T-helper 17 cell (primary cell): Measurements from ENCODE around the gene PDGFRB. TPM values are rescaled to one million over a fixed set of nuclear protein-coding genes. Genes with fewer than 3 reads are reported as not detected.

Experiments used
- ATAC-seq: fragments of 150-1000 bp; cut with Tn5 transposase; 2 replicates; pipeline ENCODE4 v1.10.0; 2021; ENCODE audit warnings: mild to moderate bottlenecking, moderate library complexity
- DNase-seq, 3 donors: peaks; one replicate each; pipeline versions ENCODE4 v3.0.0 to v3.0.0-alpha.2; 2020 to 2021
- H3K9me3 ChIP-seq: one replicate; pipeline ENCODE4 v1.7.0; 2013; ENCODE audit warnings: low read length, mild to moderate bottlenecking; ENCODE audit not compliant: control insufficient read depth, poor library complexity, severe bottlenecking
- H3K27ac Mint-ChIP-seq: one replicate; pipeline ENCODE4 v1.8.0; 2022; ENCODE audit warnings: mild to moderate bottlenecking, moderate library complexity, mixed read lengths
- H3K27me3 Mint-ChIP-seq: one replicate; pipeline ENCODE4 v1.8.0; 2022; ENCODE audit warnings: mixed read lengths
- H3K36me3 Mint-ChIP-seq: one replicate; pipeline ENCODE4 v1.8.0; 2022; ENCODE audit warnings: low read depth, mixed read lengths
- H3K4me1 Mint-ChIP-seq: one replicate; pipeline ENCODE4 v1.8.0; 2022; ENCODE audit warnings: mild to moderate bottlenecking, mixed read lengths
- H3K4me3 Mint-ChIP-seq: one replicate; pipeline ENCODE4 v1.8.0; 2022; ENCODE audit warnings: mild to moderate bottlenecking, moderate library complexity, mixed read lengths
- total RNA-seq, 4 donors: library from RNA in 2 of 4; stranded (reverse) in 2 of 4; gene quantifications; one replicate each; pipeline ENCODE4 v1.2.3 and lab custom pipeline; 2022 to 2026

Gene PDGFRB
- total RNA-seq, 2 donors from 2014 or later, result 0.57 TPM; not detected in 1

DNA sequence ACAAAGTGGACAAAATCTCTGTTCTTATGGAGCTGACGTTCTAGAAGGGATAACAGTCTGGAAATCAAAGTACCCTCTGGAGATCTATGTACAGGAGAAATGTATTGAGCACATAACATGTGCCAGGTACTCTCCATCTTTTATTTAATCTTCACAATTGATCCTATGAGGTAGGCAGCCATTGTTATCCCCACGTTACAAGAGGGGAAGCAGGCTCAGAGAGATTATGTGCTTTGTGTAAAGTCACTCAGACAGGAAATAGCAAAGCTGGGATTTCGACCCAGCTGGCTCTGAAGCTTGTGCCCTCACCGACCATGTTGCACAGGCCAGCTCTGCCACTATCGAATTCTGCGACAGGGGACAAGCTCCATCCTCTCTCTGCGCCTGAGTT lies 21.5 kb downstream of the PDGFRB start:
- Mint-ChIP-seq H3K4me1 (peaks cover 5% of the 10 kb centered on the region), H3K27ac (no peak overlapping the region), H3K4me3 (no peak overlapping the region), H3K27me3 (peaks cover 25% of the 10 kb centered on the region), H3K36me3 (no peaks in the 10 kb centered on the region)
- no peak for ATAC-seq
- no peaks in the 10 kb centered on the region for H3K9me3 ChIP-seq
- DNase-seq, result no peak

DNA sequence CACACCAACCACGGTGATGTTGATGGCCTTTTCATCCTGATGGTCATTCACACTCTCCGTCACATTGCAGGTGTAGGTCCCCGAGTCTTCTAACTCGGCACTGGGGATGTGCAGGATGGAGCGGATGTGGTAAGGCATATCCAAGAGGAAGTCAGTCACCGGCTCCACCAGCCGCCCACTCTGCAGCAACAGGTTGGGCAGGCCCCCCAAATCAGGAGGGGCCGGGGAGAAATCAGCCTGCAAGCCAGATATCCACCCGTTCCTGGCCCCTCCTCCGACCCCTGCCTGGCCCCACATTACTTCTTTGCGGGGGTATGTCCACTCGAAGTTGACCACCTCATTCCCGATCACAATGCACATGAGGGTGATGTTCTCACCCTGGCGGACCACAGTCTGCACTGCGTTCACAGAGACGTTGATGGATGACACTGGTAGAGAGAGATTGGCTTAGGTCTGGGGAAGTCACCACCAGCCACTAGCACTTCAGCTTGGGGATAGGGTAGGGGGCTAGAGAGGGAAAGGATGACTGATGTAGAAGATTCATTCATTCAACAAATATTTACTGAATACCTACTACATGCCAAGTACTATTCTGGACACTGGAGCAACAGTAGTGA lies 22.0 kb downstream of the PDGFRB start:
- Mint-ChIP-seq H3K4me1 (peaks cover 5% of the 10 kb centered on the region), H3K27me3 (peaks cover 26% of the 10 kb centered on the region), H3K36me3 (no peaks in the 10 kb centered on the region), H3K4me3 (no peak overlapping the region), H3K27ac (no peak overlapping the region)
- ATAC-seq, result no peak
- no peak for DNase-seq
- no peaks in the 10 kb centered on the region for H3K9me3 ChIP-seq

DNA sequence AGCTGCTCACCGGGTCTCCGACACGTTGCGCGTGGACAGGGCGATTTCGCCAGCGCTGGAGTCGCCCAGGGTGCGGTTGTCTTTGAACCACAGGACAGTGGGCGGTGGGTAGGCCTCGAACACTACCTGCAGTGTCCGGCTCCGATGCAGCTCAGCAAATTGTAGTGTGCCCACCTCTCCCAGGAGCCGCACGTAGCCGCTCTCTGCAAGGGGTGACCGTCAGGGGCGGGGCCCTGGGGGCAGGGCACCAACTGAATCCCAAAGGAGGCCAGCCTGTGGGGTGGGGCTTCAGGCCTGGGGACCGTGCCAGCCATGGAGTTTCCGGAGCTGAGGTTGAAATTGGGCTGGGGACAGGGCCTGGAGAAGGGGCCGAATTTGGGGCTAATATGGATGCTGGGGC lies 22.9 kb downstream of the PDGFRB start:
- H3K4me3 Mint-ChIP-seq, result no peak overlapping the region
- H3K4me1 Mint-ChIP-seq, result peaks cover 7% of the 10 kb centered on the region
- no peak overlapping the region for H3K27ac Mint-ChIP-seq
- ATAC-seq (no peak), DNase-seq (no peak)
- peaks cover 31% of the 10 kb centered on the region for H3K27me3 Mint-ChIP-seq
- no peaks in the 10 kb centered on the region for H3K9me3 ChIP-seq
- no peaks in the 10 kb centered on the region for H3K36me3 Mint-ChIP-seq

DNA sequence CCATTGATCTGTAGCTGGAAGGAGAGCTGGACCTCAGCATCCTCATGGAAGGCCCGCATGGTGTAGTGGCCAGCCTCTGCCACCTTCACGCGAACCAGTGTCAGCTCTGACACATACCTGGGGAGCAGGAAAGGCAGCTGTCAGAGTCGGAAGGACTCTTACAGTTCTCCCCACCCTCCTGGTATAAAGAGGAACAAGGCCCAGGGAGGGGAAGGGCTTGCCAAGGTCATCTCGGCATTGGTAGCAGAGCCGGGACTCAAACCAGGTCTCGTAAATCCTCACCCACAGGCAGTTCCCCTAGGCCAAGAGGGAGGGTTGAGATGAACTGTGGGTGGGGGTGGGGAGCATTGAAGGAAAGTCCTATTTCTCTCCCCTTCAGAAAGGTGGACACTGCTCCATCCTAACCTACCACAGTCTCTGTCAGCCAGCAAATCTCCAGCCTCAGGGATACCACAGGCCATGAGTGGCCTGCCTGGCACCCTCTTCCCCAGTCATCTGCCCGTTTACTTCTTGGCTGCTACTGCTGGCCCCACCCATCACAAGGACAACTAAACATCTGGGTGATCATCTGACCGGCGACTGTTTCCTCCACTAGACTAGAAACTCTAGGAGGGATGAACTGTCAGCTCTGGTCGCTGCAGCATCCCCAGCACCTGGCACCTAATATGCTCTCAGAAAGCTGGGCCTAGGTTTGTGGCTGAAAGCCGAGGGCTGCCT lies 23.5 kb downstream of the PDGFRB start:
- Mint-ChIP-seq H3K27me3 (peaks cover 25% of the 10 kb centered on the region), H3K4me3 (no peak overlapping the region), H3K27ac (no peak overlapping the region), H3K36me3 (no peaks in the 10 kb centered on the region), H3K4me1 (peaks cover 5% of the 10 kb centered on the region)
- no peak for ATAC-seq
- DNase-seq, result no peak
- no peaks in the 10 kb centered on the region for H3K9me3 ChIP-seq

DNA sequence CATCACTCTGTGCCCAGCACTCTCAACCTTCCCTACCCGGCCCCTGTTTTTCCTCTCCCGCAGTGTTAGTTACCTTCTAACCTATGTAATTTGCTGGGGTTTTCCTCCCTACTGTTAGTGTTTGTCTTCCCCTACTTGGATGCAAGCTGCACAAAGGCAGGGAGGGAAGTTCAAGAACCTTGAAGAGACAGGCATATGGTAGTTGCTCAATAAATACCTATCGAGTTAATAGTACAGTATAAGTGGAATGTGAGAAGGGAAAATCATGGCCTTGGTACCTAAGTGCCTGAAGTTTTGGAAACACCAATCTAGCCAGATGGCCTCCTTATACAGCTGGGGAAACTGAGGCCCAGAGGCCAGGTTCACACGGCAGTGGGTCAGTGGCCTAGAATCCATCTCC lies 24.2 kb downstream of the PDGFRB start:
- Mint-ChIP-seq H3K27me3 (peaks cover 25% of the 10 kb centered on the region), H3K27ac (no peak overlapping the region), H3K36me3 (no peaks in the 10 kb centered on the region), H3K4me3 (no peak overlapping the region), H3K4me1 (peaks cover 5% of the 10 kb centered on the region)
- DNase-seq (no peak), ATAC-seq (no peak)
- no peaks in the 10 kb centered on the region for H3K9me3 ChIP-seq

DNA sequence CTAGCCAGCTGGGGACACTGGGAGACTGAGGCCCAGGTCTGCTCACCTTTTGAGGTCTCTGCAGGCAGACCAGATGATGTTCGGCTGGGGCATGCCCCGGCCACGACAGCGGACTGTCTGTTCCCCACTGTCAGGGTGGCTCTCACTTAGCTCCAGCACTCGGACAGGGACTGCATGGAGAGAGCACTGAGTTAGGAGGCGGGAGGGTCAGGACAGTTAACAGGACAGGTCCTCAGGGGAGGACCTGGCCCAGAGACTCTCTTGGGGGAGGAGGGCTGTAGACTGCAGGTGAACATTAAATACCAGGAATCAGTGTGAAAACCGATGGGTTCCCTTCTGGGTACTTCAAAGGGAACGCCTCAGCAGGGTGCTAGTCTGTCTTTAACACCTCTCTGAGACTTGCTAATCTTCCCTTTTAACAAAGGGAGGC lies 25.1 kb downstream of the PDGFRB start:
- Mint-ChIP-seq H3K27me3 (peaks cover 25% of the 10 kb centered on the region), H3K4me3 (no peak overlapping the region), H3K4me1 (peaks cover 5% of the 10 kb centered on the region), H3K36me3 (no peaks in the 10 kb centered on the region), H3K27ac (no peak overlapping the region)
- no peaks in the 10 kb centered on the region for H3K9me3 ChIP-seq
- no peak for DNase-seq
- no peak for ATAC-seq

DNA sequence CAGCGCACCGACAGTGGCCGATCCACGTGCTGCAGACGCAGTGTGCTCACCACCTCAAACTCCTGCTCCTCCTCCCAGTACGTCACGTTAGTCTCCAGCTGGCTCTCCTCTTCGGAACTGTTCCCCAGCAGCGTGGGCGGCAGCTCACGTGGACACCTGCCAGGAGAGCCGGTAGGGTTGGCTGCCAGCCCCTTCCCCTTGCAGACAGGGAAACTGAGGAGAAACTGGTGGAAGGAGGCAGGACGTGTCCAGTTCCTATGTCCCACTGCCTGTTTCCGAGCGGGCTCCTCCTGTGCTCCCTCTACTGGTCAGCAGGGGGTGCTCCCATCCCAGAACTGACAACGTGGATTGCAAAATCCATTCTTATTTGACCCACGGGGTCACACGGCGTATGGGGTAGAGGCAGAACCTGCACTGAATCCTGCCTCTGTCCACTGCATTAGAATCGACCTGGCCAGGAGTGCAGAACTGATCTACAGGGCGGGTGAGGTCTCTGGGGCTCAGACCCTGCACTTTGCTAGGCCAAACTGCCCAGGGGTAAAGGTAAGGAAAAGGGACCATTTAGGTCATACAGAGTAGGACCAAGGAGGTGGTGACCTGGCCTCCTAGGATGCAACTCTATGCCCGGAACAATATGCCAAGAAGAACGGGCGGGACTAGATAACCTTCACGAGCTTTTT lies 25.7 kb downstream of the PDGFRB start:
- no peak overlapping the region for H3K27ac Mint-ChIP-seq
- H3K36me3 Mint-ChIP-seq, result no peaks in the 10 kb centered on the region
- peaks cover 5% of the 10 kb centered on the region for H3K4me1 Mint-ChIP-seq
- H3K27me3 Mint-ChIP-seq, result peaks cover 19% of the 10 kb centered on the region
- H3K9me3 ChIP-seq, result no peaks in the 10 kb centered on the region
- H3K4me3 Mint-ChIP-seq, result no peak overlapping the region
- ATAC-seq (peak; percentile 54), DNase-seq (no peak)

DNA sequence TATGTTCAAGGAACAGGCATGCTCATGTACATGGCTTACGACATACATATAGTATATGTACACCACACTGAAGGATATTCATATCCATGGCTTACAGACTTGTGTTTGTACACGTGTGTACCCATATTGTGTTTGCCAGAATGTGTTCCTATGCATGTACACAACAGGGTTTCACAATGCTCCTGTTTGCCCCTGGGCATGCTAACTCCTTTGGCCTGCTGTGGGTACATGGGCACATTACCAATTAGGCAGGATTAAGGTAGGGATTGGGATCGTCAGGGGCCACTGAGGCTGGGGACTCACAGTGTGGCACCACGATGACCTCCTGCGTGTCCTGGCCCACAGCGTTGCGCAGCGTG lies 26.2 kb downstream of the PDGFRB start:
- H3K4me3 Mint-ChIP-seq, result no peak overlapping the region
- H3K27ac Mint-ChIP-seq, result no peak overlapping the region
- ATAC-seq (no peak), DNase-seq (no peak)
- no peaks in the 10 kb centered on the region for H3K36me3 Mint-ChIP-seq
- H3K27me3 Mint-ChIP-seq, result peaks cover 14% of the 10 kb centered on the region
- peaks cover 5% of the 10 kb centered on the region for H3K4me1 Mint-ChIP-seq
- H3K9me3 ChIP-seq, result no peaks in the 10 kb centered on the region

DNA sequence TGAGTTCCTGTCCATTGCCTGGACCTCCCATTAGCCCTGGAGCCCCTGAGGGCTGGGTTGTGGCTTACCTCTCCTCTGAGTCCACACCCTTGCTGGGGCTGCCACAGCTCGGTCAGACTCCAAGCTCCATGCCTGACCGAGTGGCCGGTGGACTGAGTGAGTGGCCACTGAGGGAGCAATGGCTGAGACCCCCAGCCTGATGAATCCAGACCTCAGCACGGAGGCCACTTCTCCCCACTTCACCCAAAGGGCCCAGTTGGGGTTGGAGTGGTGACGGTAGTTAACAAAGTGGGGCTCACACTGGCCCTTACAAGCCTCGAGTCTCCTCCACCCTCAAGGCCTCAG lies 28.8 kb downstream of the PDGFRB start:
- no peaks in the 10 kb centered on the region for H3K9me3 ChIP-seq
- ATAC-seq (no peak), DNase-seq (no peak)
- H3K36me3 Mint-ChIP-seq, result no peaks in the 10 kb centered on the region
- no peak overlapping the region for H3K27ac Mint-ChIP-seq
- H3K27me3 Mint-ChIP-seq, result peaks cover 14% of the 10 kb centered on the region
- H3K4me1 Mint-ChIP-seq, result peaks cover 8% of the 10 kb centered on the region
- H3K4me3 Mint-ChIP-seq, result no peak overlapping the region

DNA sequence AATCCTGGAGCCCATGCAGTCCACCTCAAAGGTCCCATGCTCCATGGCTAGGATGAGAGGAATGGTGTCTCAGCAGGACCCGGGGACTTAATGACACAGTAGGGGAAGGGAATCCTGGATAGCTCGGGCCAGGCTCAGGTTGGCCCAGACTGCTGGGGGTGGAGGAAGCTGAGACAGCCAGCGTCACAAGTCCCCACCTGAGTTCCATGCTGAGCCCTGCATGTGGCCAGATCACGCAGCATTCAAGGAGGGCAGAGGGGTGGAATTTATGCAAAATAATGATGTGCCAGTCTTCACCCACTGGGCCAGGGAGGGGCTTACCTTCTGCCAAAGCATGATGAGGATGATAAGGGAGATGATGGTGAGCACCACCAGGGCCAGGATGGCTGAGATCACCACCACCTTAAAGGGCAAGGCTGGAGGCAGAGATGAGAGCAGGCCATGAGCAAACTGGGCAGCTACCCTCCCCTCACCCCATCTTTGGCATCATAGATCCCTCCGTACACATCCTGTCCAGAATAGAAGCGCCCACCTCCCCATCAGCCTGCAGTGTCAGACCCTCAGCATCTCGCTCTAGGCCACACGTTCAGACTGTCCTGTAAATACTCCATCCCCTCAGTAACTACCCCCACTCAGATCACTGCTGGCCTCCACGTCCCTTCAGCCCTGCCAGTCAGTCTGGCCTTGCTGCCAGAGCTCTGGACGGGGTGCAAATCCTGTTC lies 29.3 kb downstream of the PDGFRB start:
- no peak for DNase-seq
- no peak overlapping the region for H3K4me3 Mint-ChIP-seq
- no peak for ATAC-seq
- peaks cover 8% of the 10 kb centered on the region for H3K4me1 Mint-ChIP-seq
- no peaks in the 10 kb centered on the region for H3K9me3 ChIP-seq
- no peaks in the 10 kb centered on the region for H3K36me3 Mint-ChIP-seq
- H3K27me3 Mint-ChIP-seq, result peaks cover 14% of the 10 kb centered on the region
- H3K27ac Mint-ChIP-seq, result no peak overlapping the region

DNA sequence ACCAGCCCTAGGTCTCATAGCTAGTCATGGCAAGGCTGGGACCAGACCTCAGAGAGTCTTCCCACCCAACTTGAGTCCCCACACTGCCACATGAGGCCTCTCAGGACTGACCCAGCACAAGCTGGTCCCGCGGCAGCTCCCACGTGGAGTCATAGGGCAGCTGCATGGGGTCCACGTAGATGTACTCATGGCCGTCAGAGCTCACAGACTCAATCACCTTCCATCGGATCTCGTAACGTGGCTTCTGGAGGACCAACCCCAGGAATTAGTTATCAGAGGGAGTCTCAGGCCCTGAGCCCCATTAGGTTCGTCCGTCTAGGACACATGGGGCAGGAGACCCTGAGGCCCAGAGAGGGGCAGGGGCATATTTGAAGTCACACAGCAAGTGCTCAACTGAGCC lies 30.3 kb downstream of the PDGFRB start:
- ATAC-seq, result no peak
- H3K4me3 Mint-ChIP-seq, result no peak overlapping the region
- H3K4me1 Mint-ChIP-seq, result peaks cover 5% of the 10 kb centered on the region
- no peaks in the 10 kb centered on the region for H3K36me3 Mint-ChIP-seq
- H3K27me3 Mint-ChIP-seq, result peaks cover 14% of the 10 kb centered on the region
- no peak for DNase-seq
- peak overlapping the region; percentile 41 for H3K27ac Mint-ChIP-seq
- no peaks in the 10 kb centered on the region for H3K9me3 ChIP-seq

DNA sequence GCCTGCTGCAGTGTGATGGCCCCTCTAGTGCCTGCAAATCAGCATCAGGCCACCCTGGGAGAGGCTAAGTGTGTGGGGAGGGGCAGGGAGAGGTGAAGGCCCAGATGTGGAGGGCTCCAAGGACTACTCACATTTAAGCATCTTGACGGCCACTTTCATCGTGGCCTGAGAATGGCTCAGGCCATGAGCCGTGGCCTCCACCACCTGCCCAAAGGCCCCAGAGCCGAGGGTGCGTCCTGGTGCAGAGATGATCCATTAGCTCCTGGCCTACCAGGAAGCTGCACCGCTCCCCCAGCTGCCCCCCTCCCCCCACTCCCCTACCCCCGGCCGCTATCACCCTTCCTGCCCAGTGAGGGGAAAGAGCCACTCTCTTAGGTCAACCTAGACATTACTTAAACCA lies 31.0 kb downstream of the PDGFRB start:
- H3K4me3 Mint-ChIP-seq, result no peak overlapping the region
- H3K27me3 Mint-ChIP-seq, result peaks cover 9% of the 10 kb centered on the region
- no peak overlapping the region for H3K27ac Mint-ChIP-seq
- H3K4me1 Mint-ChIP-seq, result peaks cover 5% of the 10 kb centered on the region
- ATAC-seq (no peak), DNase-seq (no peak)
- H3K36me3 Mint-ChIP-seq, result no peaks in the 10 kb centered on the region
- H3K9me3 ChIP-seq, result no peaks in the 10 kb centered on the region

DNA sequence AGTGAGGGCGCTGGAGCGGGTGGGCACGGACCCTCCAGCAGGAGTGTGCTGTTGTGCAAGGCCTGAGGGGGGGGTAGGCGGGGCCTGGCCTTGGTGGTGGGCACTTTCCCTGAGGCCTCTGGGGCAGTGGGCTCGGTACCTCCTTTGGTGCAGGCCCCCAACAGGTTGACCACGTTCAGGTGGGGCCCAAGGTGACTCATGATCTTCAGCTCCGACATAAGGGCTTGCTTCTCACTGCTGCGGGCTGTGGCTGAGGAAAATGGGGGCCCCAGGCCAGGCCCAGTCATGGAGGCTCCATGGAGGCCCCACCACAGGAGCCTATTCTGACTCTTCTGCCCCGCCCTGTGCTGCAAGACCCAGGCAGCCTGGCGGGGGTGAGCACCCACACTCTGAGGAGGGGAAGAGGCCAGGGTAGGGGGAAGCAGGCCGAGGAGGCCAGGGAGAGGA lies 31.5 kb downstream of the PDGFRB start:
- Mint-ChIP-seq H3K4me1 (peaks cover 5% of the 10 kb centered on the region), H3K27ac (no peak overlapping the region), H3K36me3 (no peaks in the 10 kb centered on the region), H3K4me3 (no peak overlapping the region), H3K27me3 (peaks cover 8% of the 10 kb centered on the region)
- ATAC-seq (no peak), DNase-seq (no peak)
- no peaks in the 10 kb centered on the region for H3K9me3 ChIP-seq
